Upper lobe of left lung (tissue), 6 donors: ENCODE data around the gene PGD. TPM values are rescaled to one million over a fixed set of nuclear protein-coding genes. Genes with fewer than 3 reads are reported as not detected.
A peak's percentile ranks its signal among the peaks of the same experiment; 100 is the strongest.
"Not testable (repeated sequence)": the region's sequence is repeated elsewhere in the genome, so short reads cannot be mapped to it uniquely, and the experiment has no call there.

Source experiments
- ATAC-seq, 2 donors: fragments of 200-7000 bp; cut with Tn5 transposase; one replicate each; pipeline ENCODE4 v1.9.1; 2022; ENCODE audit warnings: mild to moderate bottlenecking in 2 of 2, moderate library complexity in 2 of 2; ENCODE audit not compliant: low FRiP score in 2 of 2
- DNase-seq, 2 donors: peaks; one replicate each; pipeline ENCODE4 v3.0.0-alpha.2; 2019 to 2020
- H3K27ac ChIP-seq, 4 donors: fragments of 200-600 bp; sonication (generic); one replicate each; pipeline ENCODE4 v1.5.1; 2016 to 2019
- H3K27me3 ChIP-seq, 4 donors: fragments of 200-600 bp; sonication (generic); one replicate each; pipeline ENCODE4 v1.5.1; 2017 to 2019
- H3K36me3 ChIP-seq, 4 donors: fragments of 200-600 bp; sonication (generic); one replicate each; pipeline ENCODE4 v1.5.1; 2016 to 2019
- H3K4me1 ChIP-seq, 4 donors: fragments of 200-600 bp; sonication (generic); one replicate each; pipeline ENCODE4 v1.5.1; 2018 to 2019
- H3K4me3 ChIP-seq, 4 donors: fragments of 200-600 bp; sonication (generic); one replicate each; pipeline ENCODE4 v1.5.1; 2017 to 2019; ENCODE audit warnings: mild to moderate bottlenecking in 2 of 4, moderate library complexity in 1 of 4
- H3K9me3 ChIP-seq, 4 donors: fragments of 200-600 bp; sonication (generic); one replicate each; pipeline ENCODE4 v1.5.1; 2018 to 2019
- EP300 ChIP-seq, 4 donors: sonication (generic); formaldehyde crosslinking; IDR thresholded peaks; one replicate each; pipeline ENCODE4 v1.5.1; 2017; ENCODE audit warnings: antibody characterized with exemption in 4 of 4, control low read depth in 2 of 4
- POLR2A ChIP-seq, 4 donors: fragments of 450-650 bp; IDR thresholded peaks; one replicate each; pipeline ENCODE4 v1.5.1; 2016 to 2017; ENCODE audit warnings: antibody characterized with exemption in 4 of 4, mild to moderate bottlenecking in 2 of 4
- POLR2AphosphoS5 ChIP-seq, 2 donors: sonication (generic); formaldehyde crosslinking; IDR thresholded peaks; one replicate each; pipeline ENCODE4 v1.5.1; 2017; ENCODE audit warnings: antibody characterized with exemption in 2 of 2
- WGBS, 2 donors: methylation state at CpG; one replicate each; pipeline ENCODE4 v1.1.5; 2017 to 2018; 5-methylcytosine and 5-hydroxymethylcytosine counted together
- total RNA-seq, 6 donors: library from RNA; depleted of rRNA in 4 of 6; stranded (reverse); fragments of >200 nt in 4 of 6; gene quantifications; one replicate each; pipeline versions ENCODE4 v1.1.0 to v1.2.1, GENCODE V29; 2016 to 2021
- TF ChIP-seq, protein P1 (sequence below), 6 experiments: fragments of 450-650 bp in 4 of 6; fragments of 200-600 bp in 2 of 6; sonication (generic) in 2 of 6; IDR thresholded peaks; one replicate each; pipeline ENCODE4 v1.5.1; 2016 to 2019; ENCODE audit warnings: antibody characterized with exemption in 6 of 6
- donor health status: DM: no; HTN: no; CAD: no; lungs with moderate emphysema.
- donor health status: DM: no; HTN: yes; CAD: no; lungs with severe emphysema.

The PGD gene
- total RNA-seq, 6 donors from 2014 or later = 118 to 211 (median 183) TPM

DNA sequence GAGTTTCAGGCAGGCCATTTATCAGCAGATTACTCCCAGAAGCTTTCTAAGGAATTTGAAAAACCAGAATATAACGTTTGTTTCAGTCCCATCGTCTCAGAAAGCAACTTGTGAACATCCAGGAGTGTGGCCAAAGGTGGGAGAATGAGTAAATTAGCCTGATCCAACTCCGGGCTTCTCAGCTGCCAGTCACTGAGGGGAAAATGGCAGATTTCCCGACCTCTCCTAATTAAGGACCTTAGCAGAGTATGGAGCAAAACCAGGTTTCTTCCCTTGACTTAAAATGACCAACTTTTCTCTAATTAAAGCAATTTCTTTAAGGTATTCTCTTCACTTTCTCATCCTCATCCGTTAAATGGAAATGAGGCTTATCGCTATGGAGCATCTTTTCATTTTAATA lies 52.0 kb downstream of the PGD start:
- no peak for ATAC-seq
- DNase-seq = no peak
- WGBS, 2 donors = 53 to 58% methylated on average over 6 of the region's 6 CpGs
- Histone ChIP-seq H3K9me3 (no peaks in the 10 kb centered on the region), H3K27me3 (no peaks in the 10 kb centered on the region), H3K4me3 (no peak overlapping the region), H3K4me1 (peaks cover 0 to 9% (median 2%) of the 10 kb centered on the region in 4 donors), H3K27ac (no peak overlapping the region), H3K36me3 (no peaks in the 10 kb centered on the region)
- no peak for TF ChIP-seq POLR2A (IDR thresholded peaks at IDR 0.05)
- TF ChIP-seq, protein P1, sequence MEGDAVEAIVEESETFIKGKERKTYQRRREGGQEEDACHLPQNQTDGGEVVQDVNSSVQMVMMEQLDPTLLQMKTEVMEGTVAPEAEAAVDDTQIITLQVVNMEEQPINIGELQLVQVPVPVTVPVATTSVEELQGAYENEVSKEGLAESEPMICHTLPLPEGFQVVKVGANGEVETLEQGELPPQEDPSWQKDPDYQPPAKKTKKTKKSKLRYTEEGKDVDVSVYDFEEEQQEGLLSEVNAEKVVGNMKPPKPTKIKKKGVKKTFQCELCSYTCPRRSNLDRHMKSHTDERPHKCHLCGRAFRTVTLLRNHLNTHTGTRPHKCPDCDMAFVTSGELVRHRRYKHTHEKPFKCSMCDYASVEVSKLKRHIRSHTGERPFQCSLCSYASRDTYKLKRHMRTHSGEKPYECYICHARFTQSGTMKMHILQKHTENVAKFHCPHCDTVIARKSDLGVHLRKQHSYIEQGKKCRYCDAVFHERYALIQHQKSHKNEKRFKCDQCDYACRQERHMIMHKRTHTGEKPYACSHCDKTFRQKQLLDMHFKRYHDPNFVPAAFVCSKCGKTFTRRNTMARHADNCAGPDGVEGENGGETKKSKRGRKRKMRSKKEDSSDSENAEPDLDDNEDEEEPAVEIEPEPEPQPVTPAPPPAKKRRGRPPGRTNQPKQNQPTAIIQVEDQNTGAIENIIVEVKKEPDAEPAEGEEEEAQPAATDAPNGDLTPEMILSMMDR (IDR thresholded peaks at IDR 0.05) = no peak
- TF ChIP-seq POLR2AphosphoS5 (IDR thresholded peaks at IDR 0.05) = no peak
- no peak for TF ChIP-seq EP300 (IDR thresholded peaks at IDR 0.05)

DNA sequence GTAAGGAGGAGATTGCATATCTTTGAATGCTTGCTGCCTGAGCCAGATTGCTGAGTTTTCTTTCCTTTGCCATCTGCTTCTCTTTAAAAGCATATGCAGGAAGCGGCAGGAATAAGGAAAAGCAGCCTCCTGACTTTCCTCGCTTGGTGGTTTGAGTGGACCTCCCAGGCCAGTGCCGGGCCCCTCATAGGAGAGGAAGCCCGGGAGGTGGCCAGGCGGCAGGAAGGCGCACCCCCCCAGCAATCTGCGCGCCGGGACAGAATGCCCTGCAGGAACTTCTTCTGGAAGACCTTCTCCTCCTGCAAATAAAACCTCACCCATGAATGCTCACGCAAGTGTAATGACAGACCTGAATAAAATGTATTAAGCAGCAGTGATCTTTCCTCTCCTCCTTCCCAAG lies 52.4 kb downstream of the PGD start:
- TF ChIP-seq POLR2A (IDR thresholded peaks at IDR 0.05) (no peak), POLR2AphosphoS5 (IDR thresholded peaks at IDR 0.05) (no peak)
- TF ChIP-seq, protein P1 (IDR thresholded peaks at IDR 0.05) = no peak
- peak in 1 of 2 donors; percentile 78 for DNase-seq
- no peaks in the 10 kb centered on the region for H3K36me3 ChIP-seq
- H3K27me3 ChIP-seq = no peaks in the 10 kb centered on the region
- peaks cover 0 to 9% (median 2%) of the 10 kb centered on the region in 4 donors for H3K4me1 ChIP-seq
- 13 to 27% methylated on average over 7 to 10 of the region's 10 CpGs for WGBS, 2 donors
- H3K27ac ChIP-seq = peak overlapping the region in 1 of 4 donors; percentile 30
- H3K4me3 ChIP-seq = no peak overlapping the region
- ATAC-seq = peak in 1 of 2 donors; percentile 53
- no peaks in the 10 kb centered on the region for H3K9me3 ChIP-seq

- Histone ChIP-seq H3K36me3 (peaks cover under 1 to 4% (median 2%) of the 10 kb centered on the region in 4 donors), H3K9me3 (no peaks in the 10 kb centered on the region), H3K4me1 (peaks cover 0 to 21% (median 8%) of the 10 kb centered on the region in 4 donors), H3K27ac (no peak overlapping the region), H3K4me3 (no peak overlapping the region), H3K27me3 (no peaks in the 10 kb centered on the region)
- no peak for TF ChIP-seq POLR2A (IDR thresholded peaks at IDR 0.05)
- no peak for ATAC-seq
- no peak for DNase-seq
- 85 to 89% methylated on average over 5 of the region's 5 CpGs for WGBS, 2 donors
These were observed 57.2 kb downstream of the PGD start for GRCh38 chr1:10456048-10456447.

DNA sequence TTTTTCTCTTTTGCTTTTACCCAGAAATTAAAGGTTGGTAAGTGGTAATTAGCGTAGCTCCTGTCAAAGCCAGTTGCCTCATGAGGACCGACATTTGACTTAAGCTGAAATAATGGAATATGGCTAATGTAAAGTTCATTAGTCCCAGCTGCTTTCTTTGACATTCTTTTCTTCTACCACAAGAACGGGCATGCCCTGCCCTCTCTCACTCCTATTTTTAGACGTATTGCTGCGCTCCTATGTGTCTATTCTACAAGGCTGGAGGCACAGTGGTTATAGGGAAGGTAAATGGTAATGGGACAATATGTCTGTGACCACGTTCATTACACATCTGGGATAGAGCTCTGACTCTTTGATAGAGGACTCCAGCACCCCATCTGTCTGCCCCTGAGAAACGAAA lies 57.8 kb downstream of the PGD start:
- H3K27me3 ChIP-seq = no peaks in the 10 kb centered on the region
- H3K27ac ChIP-seq = peak overlapping the region in 1 of 4 donors; percentile 67
- TF ChIP-seq, protein P1 (IDR thresholded peaks at IDR 0.05) = no peak
- TF ChIP-seq POLR2AphosphoS5 (IDR thresholded peaks at IDR 0.05) (no peak), POLR2A (IDR thresholded peaks at IDR 0.05) (no peak), EP300 (IDR thresholded peaks at IDR 0.05) (no peak)
- WGBS, 2 donors = 72 to 82% methylated on average over 7 of the region's 7 CpGs
- no peaks in the 10 kb centered on the region for H3K9me3 ChIP-seq
- peaks cover 4 to 10% (median 6%) of the 10 kb centered on the region in 4 donors for H3K36me3 ChIP-seq
- no peak overlapping the region for H3K4me3 ChIP-seq
- ATAC-seq (no peak), DNase-seq (no peak)
- H3K4me1 ChIP-seq = peaks cover 0 to 18% (median 7%) of the 10 kb centered on the region in 4 donors

GRCh38 chr1:10457462-10457861 lies 58.6 kb downstream of the PGD start:
- not testable (repeated sequence) for DNase-seq
- Histone ChIP-seq H3K4me3 (peak overlapping the region in 1 of 4 donors; percentile 15), H3K36me3 (peaks cover 4 to 18% (median 10%) of the 10 kb centered on the region in 4 donors)

DNA sequence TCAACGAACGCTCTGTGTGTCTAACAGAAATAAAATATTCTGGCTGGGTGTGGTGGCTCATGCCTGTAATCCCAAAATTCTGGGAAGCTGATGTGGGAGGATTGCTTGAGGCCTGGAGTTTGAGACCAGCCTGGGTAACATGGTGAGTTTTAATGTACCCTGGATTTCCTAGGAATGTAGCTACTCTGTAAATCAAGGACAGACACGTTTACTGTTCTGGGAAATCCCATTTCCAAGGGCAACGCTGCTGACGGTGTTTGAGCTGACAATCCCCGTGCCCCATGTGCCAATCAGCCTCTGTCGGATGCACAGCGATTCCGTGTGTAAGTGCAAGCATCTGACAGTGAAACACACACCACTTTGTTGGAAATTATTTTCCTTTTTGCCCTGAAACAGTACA lies 59.0 kb downstream of the PGD start:
- ATAC-seq = no peak

More at GRCh38 chr1:10457462-10457861, 58.6 kb downstream of the PGD start:
- not testable (repeated sequence) for H3K27me3 ChIP-seq, ATAC-seq, H3K9me3 ChIP-seq
- Histone ChIP-seq H3K27ac (peak overlapping the region in 3 of 4 donors; percentile 34 to 67 (median 43)), H3K4me1 (peaks cover 0 to 16% (median 8%) of the 10 kb centered on the region in 4 donors)
- 59 to 61% methylated on average over 7 of the region's 7 CpGs for WGBS, 2 donors

More for the DNA sequence above, 59.0 kb downstream of the PGD start:
- peaks cover 0 to 16% (median 10%) of the 10 kb centered on the region in 4 donors for H3K4me1 ChIP-seq
- no peak for DNase-seq
- peak overlapping the region in 1 of 4 donors; percentile 15 for H3K4me3 ChIP-seq
- peak overlapping the region in 3 of 4 donors; percentile 34 to 67 (median 43) for H3K27ac ChIP-seq
- no peaks in the 10 kb centered on the region for H3K9me3 ChIP-seq
- TF ChIP-seq EP300 (IDR thresholded peaks at IDR 0.05) (no peak), POLR2A (IDR thresholded peaks at IDR 0.05) (no peak), POLR2AphosphoS5 (IDR thresholded peaks at IDR 0.05) (no peak)
- TF ChIP-seq, protein P1 (IDR thresholded peaks at IDR 0.05) = no peak
- peaks cover 5 to 23% (median 13%) of the 10 kb centered on the region in 4 donors for H3K36me3 ChIP-seq
- 66 to 68% methylated on average over 9 of the region's 9 CpGs for WGBS, 2 donors
- H3K27me3 ChIP-seq = no peaks in the 10 kb centered on the region
